ENCODE data around the gene NMS.

DNA sequence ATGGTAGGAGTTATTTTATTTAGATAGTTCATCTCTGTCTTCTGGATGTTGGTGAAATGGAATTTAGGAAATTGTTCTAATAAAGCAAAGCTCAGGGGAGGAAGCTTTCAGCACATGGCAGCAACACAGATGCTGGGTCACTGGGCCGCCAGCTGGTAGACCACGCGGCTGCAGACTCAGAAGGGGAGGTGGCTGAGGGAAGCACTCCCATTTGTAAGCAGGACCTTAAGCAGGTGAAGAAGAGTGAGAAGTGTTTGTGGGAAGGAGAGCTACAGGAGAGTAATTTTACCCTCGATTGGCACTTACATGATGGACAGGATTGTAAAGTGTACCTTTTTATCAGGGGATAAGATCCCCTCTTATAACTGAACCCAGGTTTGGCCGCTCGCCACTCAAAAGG lies 24.4 kb downstream of the NMS start:
- TF ChIP-seq ZNF70 (CRISPR knock-in tag; IDR thresholded peaks at IDR 0.05) (no peak), SNAI2 (CRISPR knock-in tag; IDR thresholded peaks at IDR 0.05) (no peak), PPARA (CRISPR knock-in tag; IDR thresholded peaks at IDR 0.05; ENCODE audit: borderline replicate concordance) (no peak), TCF4 (CRISPR knock-in tag; IDR thresholded peaks at IDR 0.05; ENCODE audit: borderline replicate concordance) (no peak)

Data from SK-N-SH treated with all-trans-retinoic acid at 6 μM for 48 hours (cell line).